A549 (cell line): ENCODE data around the gene BCAS1. TPM values are rescaled to one million over a fixed set of nuclear protein-coding genes. Genes with fewer than 3 reads are reported as not detected.

Source experiments
- ATAC-seq, 2 experiments: fragments of 200-7000 bp in 1 of 2; fragments of >200 bp in 1 of 2; cut with Nextera tagmentation in 1 of 2; cut with Tn5 transposase in 1 of 2; 3 replicates each; pipeline versions ENCODE4 v1.8.0 to v1.9.1; 2018 to 2020; ENCODE audit warnings: mild to moderate bottlenecking in 1 of 2, moderate library complexity in 1 of 2
- CTCF ChIA-PET: fragments of 300-600 bp; sonication (Branson Sonifier 250); formaldehyde crosslinking; extraction: SDS; loops from one replicate; lab custom pipeline; 2021; ENCODE audit warnings: antibody characterized with exemption, inconsistent platforms; lab: Yijun Ruan, JAX
- POLR2A ChIA-PET: fragments of 350-600 bp; formaldehyde crosslinking; extraction: SDS; loops from one replicate; lab custom pipeline; 2021; ENCODE audit warnings: antibody characterized with exemption, inconsistent platforms; lab: Yijun Ruan, JAX
- DNase-seq, 2 experiments: peaks; one replicate each; pipeline versions ENCODE4 v3.0.0 to v3.0.0-alpha.2; 2011 to 2016; ENCODE audit warnings: low read depth in 1 of 2, low spot score in 1 of 2
- FAIRE-seq: peaks from 2 replicates; lab custom pipeline; 2011; peaks lifted over from hg19 to GRCh38; lab: Jason Lieb, UNC
- H3K27ac ChIP-seq, 2 experiments: fragments of >200 bp; sonication (Bioruptor Twin); formaldehyde crosslinking; 3 replicates each; pipeline ENCODE4 v1.5.1; 2016 to 2017
- H3K4me1 ChIP-seq: fragments of >200 bp; sonication (Bioruptor Twin); formaldehyde crosslinking; 3 replicates; pipeline ENCODE4 v1.6.1; 2016
- H3K4me2 ChIP-seq: fragments of >200 bp; sonication (Bioruptor Twin); formaldehyde crosslinking; 3 replicates; pipeline ENCODE4 v1.6.1; 2016
- H3K4me3 ChIP-seq: fragments of >200 bp; sonication (Bioruptor Twin); formaldehyde crosslinking; 3 replicates; pipeline ENCODE4 v1.5.1; 2016
- H3K9me3 ChIP-seq: fragments of >200 bp; sonication (Bioruptor Twin); formaldehyde crosslinking; 3 replicates; pipeline ENCODE4 v1.6.1; 2016
- BCL3 ChIP-seq: fragments of >200 bp; sonication (Bioruptor Twin); formaldehyde crosslinking; IDR thresholded peaks from 3 replicates; pipeline ENCODE4 v1.6.1; 2016
- CBX8 ChIP-seq: fragments of 200-600 bp; sonication (generic); IDR thresholded peaks from 2 replicates; pipeline ENCODE4 v1.6.1; 2016
- CTCF ChIP-seq: fragments of >200 bp; sonication (Bioruptor Twin); formaldehyde crosslinking; IDR thresholded peaks from 3 replicates; pipeline ENCODE4 v1.5.1; 2016
- EHF ChIP-seq: fragments of 250-450 bp; sonication (Bioruptor Pico); IDR thresholded peaks from 2 replicates; pipeline ENCODE4 v1.5.0; 2020; ENCODE audit warnings: mild to moderate bottlenecking
- ELK1 ChIP-seq: fragments of 150-350 bp; IDR thresholded peaks from 2 replicates; pipeline ENCODE4 v1.6.1; 2014; ENCODE audit warnings: low read depth, mild to moderate bottlenecking, low read length
- EP300 ChIP-seq, 2 experiments: fragments of >200 bp; sonication (Bioruptor Twin); formaldehyde crosslinking; IDR thresholded peaks; 2 replicates in 1 of 2; 3 replicates in 1 of 2; pipeline ENCODE4 v1.6.1; 2016 to 2017
- ESRRA ChIP-seq: fragments of 150-350 bp; IDR thresholded peaks from 2 replicates; pipeline ENCODE4 v1.6.1; 2014; ENCODE audit warnings: mild to moderate bottlenecking, low read length, borderline replicate concordance
- FOSB ChIP-seq: fragments of 250-450 bp; sonication (Bioruptor Pico); IDR thresholded peaks from 2 replicates; pipeline ENCODE4 v1.5.0; 2020; ENCODE audit warnings: mild to moderate bottlenecking, moderate library complexity
- HES2 ChIP-seq: fragments of >200 bp; sonication (Bioruptor Twin); formaldehyde crosslinking; IDR thresholded peaks from 2 replicates; pipeline ENCODE4 v1.6.1; 2016
- HEYL ChIP-seq: fragments of 250-450 bp; sonication (Bioruptor Pico); IDR thresholded peaks from 2 replicates; pipeline ENCODE4 v1.8.0; 2021; ENCODE audit warnings: mild to moderate bottlenecking, moderate library complexity
- HMGXB4 ChIP-seq: fragments of 250-450 bp; sonication (Bioruptor Pico); IDR thresholded peaks from 2 replicates; pipeline ENCODE4 v1.5.0; 2021; ENCODE audit warnings: mild to moderate bottlenecking, moderate library complexity, borderline replicate concordance
- JUN ChIP-seq, 2 experiments: fragments of >200 bp; sonication (Bioruptor Twin); formaldehyde crosslinking; IDR thresholded peaks; 2 replicates in 1 of 2; 3 replicates in 1 of 2; pipeline ENCODE4 v1.6.1; 2016 to 2017
- MAFK ChIP-seq: fragments of 450-650 bp; IDR thresholded peaks from 2 replicates; pipeline ENCODE4 v1.6.1; 2014; ENCODE audit not compliant: partially characterized antibody
- MAX ChIP-seq: IDR thresholded peaks from 2 replicates; pipeline ENCODE4 v1.6.1; 2012
- MYC ChIP-seq: IDR thresholded peaks from 2 replicates; pipeline ENCODE4 v1.6.1; 2012; ENCODE audit warnings: mild to moderate bottlenecking, inconsistent platforms, low read length, improper control_type of control experiment, borderline replicate concordance
- NFE2L2 ChIP-seq: fragments of 150-350 bp; conservative IDR thresholded peaks from 2 replicates; pipeline ENCODE4 v1.6.1; 2014; ENCODE audit warnings: low read length
- PBX3 ChIP-seq: IDR thresholded peaks from 2 replicates; pipeline ENCODE4 v1.6.1; 2012
- RFX5 ChIP-seq: fragments of 450-650 bp; IDR thresholded peaks from 2 replicates; pipeline ENCODE4 v1.7.1; 2014; ENCODE audit warnings: antibody characterized with exemption, mild to moderate bottlenecking, moderate library complexity
- SREBF2 ChIP-seq: fragments of 450-650 bp; IDR thresholded peaks from 2 replicates; pipeline ENCODE4 v1.6.1; 2014; ENCODE audit warnings: mild to moderate bottlenecking, moderate library complexity
- USF2 ChIP-seq: fragments of 450-650 bp; IDR thresholded peaks from 2 replicates; pipeline ENCODE4 v1.6.1; 2014; ENCODE audit warnings: antibody characterized with exemption
- ZFP36 ChIP-seq: fragments of 450-650 bp; IDR thresholded peaks from 2 replicates; pipeline ENCODE4 v1.6.1; 2014; ENCODE audit warnings: borderline replicate concordance; ENCODE audit not compliant: partially characterized antibody
- WGBS: methylation state at CpG from one replicate; pipeline ENCODE4 v1.1.6; 2017; ENCODE audit errors: missing lambda C conversion rate; 5-methylcytosine and 5-hydroxymethylcytosine counted together
- polyA plus RNA-seq, 4 experiments: library from polyadenylated mRNA; depleted of rRNA in 3 of 4; stranded (reverse); fragments of >200 nt; fragmentation: RNase III in 1 of 4; extraction: RNeasy Plus Mini Kit Qiagen cat#74134 plus additional on column Dnase treatment in 1 of 4; gene quantifications; 2 replicates in 3 of 4; 3 replicates in 1 of 4; pipeline ENCODE4 v1.2.3, GENCODE V29; 2011 to 2017

Gene BCAS1
- polyA plus RNA-seq, 2 of the 4 experiments (the other 2 are of a cell fraction), result 1.4 to 3.9 TPM

- CTCF ChIA-PET, result no interaction called here
Observed at GRCh38 chr20:53990003-53990402, 80.4 kb downstream of the BCAS1 start.

GRCh38 chr20:53989401-53989800, 81.0 kb downstream of the BCAS1 start:
- Histone ChIP-seq H3K9me3 (no peaks in the 10 kb centered on the region), H3K4me3 (no peak overlapping the region), H3K4me2 (no peak overlapping the region), H3K27ac (no peak overlapping the region), H3K4me1 (no peaks in the 10 kb centered on the region)
- FAIRE-seq (no peak), ATAC-seq (no peak), DNase-seq (no peak)
- 55% methylated on average over 2 of the region's 2 CpGs for WGBS
- POLR2A ChIA-PET, result no interaction called here
- CTCF ChIA-PET, result no interaction called here
- no peak for TF ChIP-seq SREBF2
- no peak for TF ChIP-seq HEYL
- TF ChIP-seq ESRRA, result no peak
- no peak for TF ChIP-seq EP300 (IDR thresholded peaks at IDR 0.05)
- TF ChIP-seq MAX, result no peak
- TF ChIP-seq HES2, result no peak
- no peak for TF ChIP-seq CBX8

More at GRCh38 chr20:53990003-53990402, 80.4 kb downstream of the BCAS1 start:
- H3K27ac ChIP-seq, result no peak overlapping the region
- DNase-seq (no peak), FAIRE-seq (no peak), ATAC-seq (no peak)
- H3K9me3 ChIP-seq, result no peaks in the 10 kb centered on the region
- H3K4me2 ChIP-seq, result no peak overlapping the region
- no peak overlapping the region for H3K4me3 ChIP-seq
- TF ChIP-seq ELK1, result no peak
- TF ChIP-seq MYC, result no peak
- POLR2A ChIA-PET, result no interaction called here
- WGBS, result 34% methylated on average over 2 of the region's 2 CpGs
- no peaks in the 10 kb centered on the region for H3K4me1 ChIP-seq

- 67% methylated on average over 4 of the region's 4 CpGs for WGBS
- ATAC-seq (no peak), FAIRE-seq (no peak), DNase-seq (no peak)
- H3K9me3 ChIP-seq, result no peaks in the 10 kb centered on the region
- ChIA-PET CTCF (no interaction called here), POLR2A (no interaction called here)
- no peak overlapping the region for H3K4me3 ChIP-seq
- H3K27ac ChIP-seq, result no peak overlapping the region
- TF ChIP-seq MAFK (no peak), HMGXB4 (no peak)
- no peak overlapping the region for H3K4me2 ChIP-seq
- H3K4me1 ChIP-seq, result no peaks in the 10 kb centered on the region
Observed at GRCh38 chr20:53986037-53986650, 84.2 kb downstream of the BCAS1 start.

GRCh38 chr20:53985150-53985518, 85.3 kb downstream of the BCAS1 start:
- H3K9me3 ChIP-seq, result no peaks in the 10 kb centered on the region
- H3K4me1 ChIP-seq, result no peaks in the 10 kb centered on the region
- no peak overlapping the region for H3K27ac ChIP-seq
- H3K4me3 ChIP-seq, result no peak overlapping the region
- no peak for FAIRE-seq
- no peak for ATAC-seq
- 69% methylated on average over 8 of the region's 8 CpGs for WGBS
- no peak overlapping the region for H3K4me2 ChIP-seq
- POLR2A ChIA-PET, result no interaction called here
- DNase-seq, result no peak
- CTCF ChIA-PET, result no interaction called here
- no peak for TF ChIP-seq ESRRA
- TF ChIP-seq CTCF, result no peak
- no peak for TF ChIP-seq ZFP36
- no peak for TF ChIP-seq RFX5
- TF ChIP-seq USF2, result no peak
- TF ChIP-seq PBX3, result no peak
- no peak for TF ChIP-seq HEYL
- TF ChIP-seq JUN (IDR thresholded peaks at IDR 0.05), result no peak
- no peak for TF ChIP-seq NFE2L2
- TF ChIP-seq EP300 (IDR thresholded peaks at IDR 0.05), result no peak
- TF ChIP-seq BCL3, result no peak
- TF ChIP-seq FOSB (CRISPR knock-in tag), result no peak
- TF ChIP-seq MAX, result no peak
- no peak for TF ChIP-seq CBX8
- no peak for TF ChIP-seq EHF (CRISPR knock-in tag)
